Activated CD8-positive, alpha-beta memory T cell treated with anti-CD3 and anti-CD28 coated beads, Interleukin-2, amount 50 U/mL, for 24 hours (primary cell): ENCODE results near the gene TRNT1.

Source experiments
- DNase-seq: peaks from one replicate; pipeline ENCODE4 v3.0.0-alpha.2; 2020; ENCODE audit errors: extremely low read depth

TRNT1 gene

DNA sequence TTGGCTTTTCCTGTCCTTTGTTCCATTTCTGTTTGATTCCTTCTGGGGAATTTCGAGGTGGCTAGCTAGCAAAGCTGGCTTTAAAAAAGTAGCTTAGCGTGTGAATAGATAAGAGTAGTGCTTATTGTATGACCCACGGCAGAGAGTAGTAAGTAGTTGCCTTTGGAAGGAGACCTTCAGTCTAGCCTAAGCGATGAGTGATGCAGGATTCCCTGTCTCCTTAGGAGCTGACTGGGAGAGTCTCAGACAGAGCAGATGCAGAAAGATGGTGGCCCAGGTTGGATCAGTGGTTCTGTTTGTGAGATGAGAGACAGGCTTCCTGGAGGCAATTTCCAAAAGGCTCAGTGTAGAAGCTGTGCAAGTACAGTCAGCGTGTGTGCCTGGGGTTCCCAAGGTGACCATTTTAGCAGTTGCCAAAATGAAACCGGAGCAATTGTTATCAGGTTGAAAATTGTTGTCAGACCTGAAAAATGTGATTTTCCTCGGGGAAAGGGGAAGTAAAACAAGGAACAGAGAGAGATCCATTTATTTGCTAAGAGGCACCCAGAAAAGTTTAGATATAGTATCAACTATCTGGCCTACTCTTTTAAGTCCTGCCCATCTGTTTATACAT, 15.9 kb upstream of the TRNT1 start:
- no peak for DNase-seq

DNA sequence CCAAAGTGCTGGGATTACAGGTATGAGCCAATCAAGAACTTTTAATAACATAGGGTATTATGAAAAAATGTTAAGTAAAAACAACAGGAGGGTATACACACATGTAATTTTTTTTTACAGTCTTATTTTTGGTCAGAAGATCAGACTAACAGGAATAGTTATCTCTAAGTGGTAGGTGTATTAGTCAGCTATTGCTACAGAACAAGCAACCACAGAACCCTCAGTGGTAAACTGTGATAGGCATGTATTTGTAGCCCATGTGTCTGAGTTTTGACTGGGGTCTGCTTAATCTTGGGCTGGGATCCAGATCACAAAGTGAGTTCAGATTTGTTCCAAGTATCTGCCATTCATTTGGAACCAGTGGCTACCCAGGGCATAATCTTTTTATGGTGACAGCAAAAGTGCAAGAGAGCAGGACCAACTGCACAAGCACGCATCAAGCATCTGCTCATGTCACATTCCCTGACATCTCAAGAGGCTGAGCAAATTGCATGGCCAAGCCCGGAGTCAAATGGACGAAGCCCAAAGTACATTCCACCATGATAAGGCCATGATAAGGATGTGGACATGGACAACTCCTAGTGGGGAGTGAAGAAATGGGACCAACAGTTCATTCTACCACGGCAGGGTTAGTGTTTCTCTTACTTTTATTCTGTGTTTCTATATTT, 13.6 kb upstream of the TRNT1 start:
- DNase-seq = no peak

DNA sequence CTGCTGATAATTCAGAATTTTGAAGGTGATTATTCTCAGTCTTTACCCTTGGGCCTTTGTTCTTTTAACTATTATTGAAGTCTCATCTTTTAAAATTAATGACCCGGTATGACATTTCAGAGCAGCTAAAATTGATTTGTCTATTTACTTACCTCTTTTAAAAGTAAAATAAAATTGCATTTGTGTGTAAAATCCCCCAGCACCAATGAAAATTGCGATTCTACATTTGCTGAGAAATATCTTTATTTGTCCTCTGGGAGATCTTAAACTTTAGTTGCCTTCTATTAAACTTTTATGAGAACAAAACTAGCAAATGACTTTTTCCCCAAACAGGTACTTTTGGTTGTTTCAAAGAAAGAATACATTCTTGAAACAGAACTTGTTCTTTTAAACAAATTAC, 9.1 kb upstream of the TRNT1 start:
- DNase-seq = no peak

DNA sequence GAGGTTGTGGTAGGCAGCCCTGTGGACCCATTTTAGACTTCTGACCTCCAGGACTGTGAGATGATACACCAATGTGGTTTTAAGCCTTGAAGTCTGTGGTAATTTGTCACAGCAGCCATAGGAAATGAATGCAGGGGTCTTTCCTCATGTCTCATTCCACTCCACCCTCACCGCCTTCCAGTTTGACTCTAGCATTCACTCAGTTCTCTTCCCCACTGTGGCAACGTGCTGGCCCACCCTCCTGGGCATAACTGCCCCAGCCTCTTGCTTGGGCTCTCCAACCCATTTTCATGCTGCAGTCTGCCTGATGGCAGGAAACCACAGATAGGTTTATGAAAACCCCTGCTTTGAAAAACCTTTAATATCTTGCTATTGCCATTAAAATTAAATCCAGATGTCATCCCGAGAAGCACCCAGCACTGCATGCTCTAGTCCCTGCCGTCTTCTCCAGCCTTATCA, 7.3 kb upstream of the TRNT1 start:
- no peak for DNase-seq

DNA sequence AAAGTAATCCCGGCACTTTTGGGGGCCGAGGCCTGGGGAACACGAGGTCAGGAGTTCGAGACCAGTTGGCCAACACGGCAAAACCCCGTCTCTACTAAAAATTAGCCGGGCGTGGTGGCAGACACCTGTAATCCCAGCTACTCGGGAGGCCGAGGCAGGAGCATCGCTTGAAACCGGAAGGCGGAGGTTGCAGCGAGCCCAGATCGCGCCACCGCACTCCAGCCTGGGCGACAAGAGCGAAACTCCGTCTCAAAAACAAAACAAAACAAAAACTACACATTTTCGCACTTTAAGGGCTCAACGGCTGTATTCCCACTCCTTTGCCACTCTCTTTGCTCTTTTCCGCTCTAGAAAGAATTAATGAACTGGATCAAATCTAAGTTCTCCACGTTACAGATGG, 763 bp upstream of the TRNT1 start:
- DNase-seq = no peak

DNA sequence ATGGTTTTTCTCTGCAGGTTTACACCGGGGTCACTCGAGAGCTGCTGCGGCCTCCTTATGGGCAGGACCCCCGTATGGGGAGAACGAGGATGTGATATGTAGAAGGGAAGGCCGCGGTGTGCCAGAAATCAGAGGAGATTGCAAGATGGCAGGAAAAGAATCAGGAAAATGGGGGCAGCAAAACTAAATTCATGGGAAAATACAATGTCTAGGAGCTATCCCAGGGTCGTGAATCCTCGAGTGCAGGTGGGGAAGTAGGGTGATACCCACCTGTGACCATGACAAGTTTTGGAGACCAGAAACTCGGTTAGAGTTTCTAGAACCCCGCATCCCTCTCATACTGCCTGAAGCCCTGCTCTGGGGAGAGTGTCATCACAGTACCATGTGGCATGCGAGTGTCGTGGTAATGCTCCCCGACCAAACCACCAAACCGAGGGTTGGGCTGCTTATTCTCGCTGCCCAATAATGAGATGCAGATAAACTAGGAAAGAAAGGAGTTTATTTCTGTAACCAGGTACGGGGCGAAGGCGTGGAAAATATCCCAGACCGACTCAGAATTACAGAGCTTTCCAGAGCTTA, 781 bp downstream of the TRNT1 start:
- no peak for DNase-seq

DNA sequence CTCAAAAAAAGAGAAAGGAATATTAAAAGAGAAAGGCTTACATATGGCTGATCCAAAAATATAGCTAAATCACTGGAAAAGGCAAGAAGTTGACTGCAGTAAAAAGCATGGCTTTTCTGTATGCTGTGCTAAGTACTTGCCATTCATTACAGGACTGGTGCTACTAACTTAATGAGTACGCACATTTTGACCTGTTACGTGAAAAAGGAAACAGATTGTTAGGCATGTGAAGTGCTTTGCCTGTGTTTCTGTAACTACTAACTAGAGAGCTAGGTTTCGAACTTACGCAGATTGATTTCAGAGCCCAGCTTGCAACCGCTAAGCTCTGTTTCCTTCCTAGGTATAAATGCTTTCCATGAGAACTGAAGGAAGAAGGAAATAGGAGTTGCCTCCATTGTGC, 2.8 kb downstream of the TRNT1 start:
- DNase-seq = no peak

DNA sequence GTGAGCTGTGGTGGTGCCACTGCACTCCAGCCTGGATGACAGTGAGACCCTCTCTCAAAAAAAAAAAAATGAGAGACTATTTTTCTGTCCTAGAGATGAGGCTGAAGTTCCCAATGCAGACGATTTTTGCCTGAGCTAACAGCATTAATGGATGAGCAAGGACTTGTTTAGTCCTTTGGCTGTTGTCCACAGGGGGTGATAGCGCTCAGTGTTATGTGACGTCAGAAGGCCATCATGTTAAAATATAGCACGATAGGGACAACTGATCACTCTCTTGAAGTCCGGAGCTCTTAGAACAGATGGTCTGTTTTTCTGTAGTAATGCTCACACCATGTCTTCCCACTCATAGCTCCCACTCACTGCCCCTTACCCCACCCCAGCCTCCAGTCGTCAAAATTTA, 6.8 kb downstream of the TRNT1 start:
- DNase-seq = no peak

DNA sequence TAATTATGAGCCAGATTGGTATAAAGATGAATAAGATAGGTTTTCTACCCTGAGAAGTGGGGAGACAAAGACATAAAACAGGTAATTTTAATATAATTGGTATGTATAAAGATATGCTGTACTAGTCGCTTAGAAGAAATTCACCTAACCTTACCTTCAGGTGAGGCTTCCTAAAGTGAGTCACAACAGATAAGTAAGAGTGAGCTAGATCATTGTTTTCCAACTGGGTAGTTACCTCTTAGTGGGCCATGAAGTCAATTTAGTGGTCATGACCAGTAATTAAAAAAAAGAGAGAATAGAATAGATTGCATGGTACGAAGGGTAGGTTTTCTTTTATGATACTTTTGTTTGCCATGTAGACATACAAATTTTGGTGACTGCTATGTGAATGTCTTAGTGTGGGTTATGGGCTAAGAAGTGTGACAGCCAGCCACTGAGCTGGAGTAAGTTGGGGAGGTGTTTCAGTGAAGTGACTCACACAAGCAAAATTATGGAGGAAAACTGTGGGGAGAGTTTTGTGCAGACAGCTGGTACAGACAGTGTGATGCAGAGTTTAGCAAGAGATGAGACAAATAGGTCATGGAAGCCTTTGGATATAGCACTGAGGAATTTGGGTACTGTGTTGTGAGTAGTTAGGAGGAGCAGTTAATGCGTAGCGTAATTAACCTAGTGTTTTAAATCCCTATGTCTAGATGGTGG, 8.2 kb downstream of the TRNT1 start:
- DNase-seq = no peak

DNA sequence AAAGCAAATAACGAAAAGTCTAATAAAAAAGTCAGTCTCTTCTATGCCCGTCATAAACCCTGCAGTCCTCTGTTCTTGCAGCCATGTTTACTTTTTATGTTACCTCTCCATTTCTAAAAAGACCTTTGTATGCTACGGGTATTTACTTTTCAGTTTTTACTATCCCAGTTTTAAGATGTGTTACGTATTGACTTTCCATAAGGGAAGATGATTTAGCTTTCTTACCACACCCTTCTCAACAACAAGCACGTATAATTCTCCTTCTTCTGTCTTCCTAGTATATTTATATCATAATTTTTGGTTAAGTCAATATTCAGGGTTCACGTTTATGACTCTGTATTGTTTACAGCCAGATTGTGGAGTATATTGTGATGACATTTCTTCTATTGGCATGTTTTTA, 10.8 kb downstream of the TRNT1 start:
- DNase-seq = no peak

DNA sequence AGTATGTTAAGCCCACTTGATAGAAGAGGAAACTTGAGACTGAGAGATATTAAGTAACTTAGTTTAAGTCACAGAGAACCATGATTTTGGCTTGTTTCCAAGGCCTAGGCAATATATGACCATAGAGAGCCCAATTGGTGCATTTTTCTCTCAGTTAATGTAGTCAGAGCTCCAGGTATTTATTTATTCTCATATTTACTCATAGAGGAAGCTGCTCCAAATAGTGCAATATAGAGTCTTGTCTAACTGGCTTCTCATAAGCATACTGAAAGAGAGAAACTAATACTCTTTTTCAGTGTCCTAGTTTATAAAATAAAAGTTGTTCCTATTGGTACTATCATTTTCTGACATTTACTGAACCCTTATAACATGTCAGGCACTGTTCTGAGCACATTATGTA, 15.2 kb downstream of the TRNT1 start:
- no peak for DNase-seq

DNA sequence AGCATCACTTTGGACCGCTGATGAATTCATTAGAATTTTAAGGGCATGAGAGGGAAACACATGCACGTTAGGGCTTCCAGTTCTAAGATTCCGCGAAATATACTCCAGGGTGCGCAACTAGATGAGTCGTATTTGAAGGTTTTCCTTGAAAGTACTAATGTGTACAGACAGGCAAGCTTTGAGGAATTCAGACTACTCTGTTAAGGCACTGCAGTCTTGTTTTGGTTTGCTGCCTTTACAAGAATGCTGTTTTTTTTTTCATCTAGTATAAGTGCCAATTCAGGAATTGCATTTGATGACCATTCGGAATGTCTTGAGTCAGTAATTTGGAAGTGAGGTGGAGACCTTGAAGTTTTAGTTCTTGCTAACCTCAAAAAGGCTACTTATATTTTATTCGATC, 19.1 kb downstream of the TRNT1 start:
- DNase-seq = no peak

DNA sequence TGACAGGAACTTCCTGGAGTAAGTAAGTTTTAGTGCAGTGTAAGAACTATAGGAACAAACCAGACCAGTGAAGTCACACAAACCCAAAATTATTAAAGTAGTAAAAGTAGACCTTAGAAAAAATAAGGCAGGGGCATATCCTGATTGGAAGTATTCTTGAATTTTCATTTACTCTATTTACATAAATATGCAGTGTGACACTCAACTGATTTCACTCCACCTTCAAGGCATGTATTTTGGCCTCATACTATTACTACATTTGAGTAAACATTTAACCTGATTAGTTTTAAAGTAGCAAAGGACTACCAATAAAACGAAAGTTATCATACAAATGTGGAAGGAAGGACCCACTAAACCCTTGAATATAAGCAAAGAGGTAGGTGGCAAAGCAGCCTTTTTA, 22.8 kb downstream of the TRNT1 start:
- no peak for DNase-seq

DNA sequence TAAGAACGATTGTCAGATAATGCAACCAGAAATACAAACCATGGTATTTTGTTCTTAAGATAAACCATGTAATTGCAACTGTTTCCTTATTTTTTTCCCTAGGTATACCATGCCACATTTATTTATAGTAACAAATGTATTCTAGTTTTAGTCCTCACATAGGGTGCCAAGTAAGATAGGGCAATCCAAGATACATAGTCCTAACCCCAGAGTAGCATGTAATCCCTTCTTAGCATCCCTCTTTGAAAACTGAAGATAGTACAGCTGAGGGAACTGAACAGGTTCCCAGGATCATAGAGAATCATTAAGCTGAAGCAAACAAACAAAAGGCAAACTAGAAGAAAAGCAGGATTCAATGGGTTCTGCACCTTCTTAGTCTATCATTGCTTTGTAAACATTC, 24.8 kb downstream of the TRNT1 start:
- DNase-seq = no peak

DNA sequence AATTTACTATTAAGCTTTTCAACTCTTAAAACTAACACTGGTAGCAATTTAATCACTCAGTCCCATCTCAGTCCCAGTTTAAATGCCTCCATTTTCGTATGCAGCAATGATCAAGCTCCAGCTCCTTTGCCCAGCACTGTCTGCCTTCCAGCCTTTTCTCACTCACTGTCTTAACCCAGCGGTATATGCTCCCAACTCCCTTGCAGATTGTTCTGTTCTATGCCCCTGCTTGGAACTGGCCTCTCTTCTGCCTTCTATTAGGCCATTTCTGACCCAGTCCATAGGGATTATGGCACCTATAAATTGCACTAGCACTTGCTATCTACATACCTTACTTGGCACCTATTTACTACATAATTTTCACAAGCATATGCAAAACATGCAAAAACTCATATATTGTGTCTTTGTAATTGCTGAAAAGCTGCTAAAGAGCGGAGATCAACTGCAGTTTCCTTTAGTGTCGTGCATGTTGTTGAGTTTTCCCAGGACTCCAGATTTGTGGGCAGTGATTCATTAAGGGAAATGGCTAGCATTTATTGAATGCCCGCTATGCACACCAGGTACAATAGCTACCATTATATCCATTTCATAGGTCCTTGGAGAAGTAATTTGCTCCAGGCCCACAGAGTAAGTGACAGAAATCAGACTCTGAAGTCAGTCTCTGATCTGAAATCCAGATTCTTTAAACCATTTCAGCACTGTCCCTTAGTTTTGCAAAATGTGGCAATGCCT, 28.3 kb downstream of the TRNT1 start:
- DNase-seq = no peak

DNA sequence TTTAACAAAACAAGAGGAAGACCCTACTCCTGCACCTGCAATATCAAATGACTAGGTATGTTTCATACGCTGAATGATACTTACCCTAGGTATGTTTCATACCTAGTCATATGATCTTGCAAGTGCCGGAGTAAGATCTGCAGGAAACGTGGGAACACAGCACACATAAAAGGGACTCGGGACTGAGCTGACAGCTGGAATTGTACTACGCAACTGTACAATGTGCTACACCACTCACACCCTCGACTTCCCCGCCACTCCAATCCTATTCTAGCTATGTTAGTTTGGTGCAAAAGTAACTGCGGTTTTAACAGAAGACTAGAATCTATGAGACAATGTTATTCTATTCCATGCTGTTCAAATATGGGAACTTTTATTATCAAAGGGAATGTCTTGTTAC, 30.7 kb downstream of the TRNT1 start:
- no peak for DNase-seq

DNA sequence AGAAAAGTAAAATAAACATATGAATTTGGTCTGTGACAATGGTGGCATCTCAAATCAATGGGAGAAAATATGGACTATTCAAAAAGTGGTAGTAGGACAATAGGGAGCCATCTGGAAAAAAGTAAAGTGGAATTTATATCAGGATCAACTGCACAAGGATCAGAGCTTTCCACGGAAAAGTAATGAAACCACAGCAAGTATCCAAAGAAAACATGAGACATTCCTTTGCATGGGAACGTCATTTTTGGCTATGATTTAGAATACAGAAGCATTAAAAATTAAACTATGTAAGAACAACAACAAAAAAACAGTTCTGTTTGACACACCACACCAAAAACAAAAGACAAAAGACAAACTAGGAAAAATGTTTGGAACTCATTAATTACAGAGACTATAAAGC, 34.1 kb downstream of the TRNT1 start:
- DNase-seq = no peak

DNA sequence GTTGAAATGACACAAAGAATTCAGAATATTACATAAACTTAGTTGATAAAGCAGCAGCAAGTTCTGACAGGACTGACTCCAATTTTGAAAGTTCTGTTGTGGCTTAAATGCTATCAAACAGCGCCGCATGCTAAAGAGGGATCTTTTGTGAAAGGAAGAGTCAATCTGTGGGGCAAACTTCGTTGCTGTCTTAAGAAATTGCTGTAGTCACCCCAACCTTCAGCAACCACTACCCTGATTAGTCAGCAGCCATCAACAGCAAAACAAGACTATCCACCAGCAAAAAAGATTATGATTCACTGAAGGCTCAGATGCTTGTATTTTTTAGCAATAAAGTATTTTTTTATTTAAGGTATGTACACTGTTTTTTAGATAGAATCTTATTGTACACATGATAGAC, 38.5 kb downstream of the TRNT1 start:
- no peak for DNase-seq

DNA sequence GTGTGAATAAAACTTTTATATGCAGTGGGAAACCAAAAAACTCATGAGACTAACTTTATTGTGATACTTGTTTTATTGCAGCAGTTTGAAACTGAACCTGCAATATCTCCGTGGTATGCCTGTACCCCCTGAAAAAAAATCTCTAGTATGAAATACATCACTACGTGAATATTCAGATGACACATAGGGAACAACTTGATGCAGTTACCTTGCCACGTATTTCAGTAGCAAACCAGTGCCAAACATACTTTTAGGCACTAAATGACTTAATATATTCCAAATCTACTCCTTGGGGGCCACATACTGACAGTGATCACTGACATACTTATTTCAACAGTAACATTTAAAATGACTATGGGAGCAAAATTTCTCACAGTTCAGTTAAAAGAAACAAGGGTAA, 38.9 kb downstream of the TRNT1 start:
- no peak for DNase-seq

DNA sequence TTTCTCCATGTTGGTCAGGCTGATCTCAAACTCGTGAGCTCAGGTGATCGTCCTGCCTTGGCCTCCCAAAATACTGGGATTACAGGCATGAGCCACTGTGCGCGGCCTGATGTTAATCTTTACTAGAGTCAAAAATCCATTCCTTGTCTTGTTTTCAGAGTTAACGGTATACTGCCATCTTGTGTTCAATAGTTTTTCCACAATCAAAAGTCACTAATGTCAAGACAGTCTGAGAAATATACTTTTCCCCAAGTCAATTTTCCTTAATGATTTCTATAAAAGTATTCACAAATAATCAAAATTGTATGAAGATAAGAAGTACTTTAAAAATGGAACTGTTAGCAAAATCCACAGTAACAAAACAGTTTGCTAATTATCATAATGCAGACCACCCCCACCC, 44.3 kb downstream of the TRNT1 start:
- no peak for DNase-seq

DNA sequence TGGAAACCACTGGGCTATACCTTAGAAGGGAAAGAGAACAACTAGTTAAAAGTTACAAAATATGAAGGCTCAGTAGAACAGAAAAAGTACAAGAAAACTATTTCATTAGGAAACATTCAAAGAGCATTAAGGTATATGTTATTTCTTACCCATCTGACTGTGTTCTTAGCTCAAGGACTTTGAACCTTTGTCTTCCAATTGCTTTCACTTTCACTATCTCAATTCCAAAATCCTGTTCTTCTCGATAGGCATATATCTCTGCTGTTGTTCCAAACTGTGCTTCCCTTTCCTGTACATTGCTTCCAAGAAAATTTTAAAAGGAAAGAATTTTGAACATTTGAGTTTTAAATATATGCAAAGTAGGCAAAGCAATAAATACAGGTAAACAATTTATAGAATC, 45.9 kb downstream of the TRNT1 start:
- no peak for DNase-seq

DNA sequence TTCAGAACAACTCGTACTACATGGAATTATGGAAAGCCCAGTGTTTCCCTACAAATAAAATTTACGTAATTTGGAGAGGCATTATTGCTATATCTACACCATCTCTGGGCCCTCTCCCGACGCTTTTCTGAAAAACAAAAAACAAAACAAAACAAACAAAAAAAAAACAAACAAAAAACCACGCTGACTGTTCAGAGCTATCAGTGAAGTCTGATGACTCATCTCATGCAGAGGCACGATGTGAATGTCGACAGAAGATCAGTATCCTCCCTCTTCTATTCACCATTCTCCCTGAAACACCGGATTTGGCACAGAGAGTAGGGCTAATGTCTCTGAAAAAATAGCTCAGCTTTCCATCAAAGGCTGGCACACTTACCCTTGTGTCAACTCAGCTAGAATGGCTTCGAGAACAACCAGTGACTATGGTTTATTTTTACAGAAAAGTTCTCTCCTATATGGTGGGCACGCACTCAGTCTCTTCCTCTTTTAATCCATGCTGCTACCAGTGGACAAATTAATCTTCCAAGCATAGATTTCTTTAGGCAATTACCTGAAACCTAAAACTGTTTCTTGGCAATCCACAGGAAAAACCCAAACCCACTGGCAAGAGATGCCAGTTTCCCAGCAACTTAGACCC, 51.2 kb downstream of the TRNT1 start:
- DNase-seq = no peak
